Left kidney (tissue), 2 donors: ENCODE measurements around the gene ARHGDIB. TPM values are rescaled to one million over a fixed set of nuclear protein-coding genes. Genes with fewer than 3 reads are reported as not detected.

Source experiments
- DNase-seq: peaks from one replicate; pipeline ENCODE4 v3.0.0-alpha.2; 2013
- polyA plus RNA-seq: library from polyadenylated mRNA; unstranded; fragments of 120-200 nt; gene quantifications from one replicate; pipeline ENCODE4 v1.2.1, GENCODE V29; 2013; ENCODE audit not compliant: insufficient read length

Gene ARHGDIB
- polyA plus RNA-seq, 1 donor, result 42.8 TPM

- DNase-seq, result no peak
Measured at GRCh38 chr12:14900521-14901227, 60.7 kb downstream of the ARHGDIB start.

- DNase-seq, result no peak
Measured at GRCh38 chr12:14896521-14897169, 64.8 kb downstream of the ARHGDIB start.

GRCh38 chr12:14893506-14894250 lies 67.7 kb downstream of the ARHGDIB start:
- no peak for DNase-seq

GRCh38 chr12:14892726-14893505 lies 68.5 kb downstream of the ARHGDIB start:
- no peak for DNase-seq

Other genes with a start within 250 kb of the ARHGDIB start
- gene WBP11, start 158.1 kb downstream of the ARHGDIB start, polyA plus RNA-seq, result 124 TPM
- 5.5 TPM for gene C12orf60, start 157.9 kb downstream of the ARHGDIB start, polyA plus RNA-seq
- gene SMCO3, start 147.4 kb downstream of the ARHGDIB start, polyA plus RNA-seq, result 2.1 TPM
- 0.22 TPM for gene ART4, start 118.1 kb downstream of the ARHGDIB start, polyA plus RNA-seq
- gene MGP, start 75.7 kb downstream of the ARHGDIB start, polyA plus RNA-seq, result 33.9 TPM
- 22.6 TPM for gene ERP27, start 23.1 kb downstream of the ARHGDIB start, polyA plus RNA-seq
- not detected for gene PDE6H, start 11.4 kb upstream of the ARHGDIB start, polyA plus RNA-seq